HG02763 (cell line): ENCODE data around the gene NME1.
"Not testable (repeated sequence)": the region's sequence is repeated elsewhere in the genome, so short reads cannot be mapped to it uniquely, and the experiment has no call there.

Experiments used
- ATAC-seq: cut with Tn5 transposase; IDR thresholded peaks from one replicate; pipeline ENCODE4 v1.9.1; 2021; ENCODE audit warnings: mild to moderate bottlenecking, moderate library complexity; ENCODE audit not compliant: unreplicated experiment

The NME1 gene

DNA sequence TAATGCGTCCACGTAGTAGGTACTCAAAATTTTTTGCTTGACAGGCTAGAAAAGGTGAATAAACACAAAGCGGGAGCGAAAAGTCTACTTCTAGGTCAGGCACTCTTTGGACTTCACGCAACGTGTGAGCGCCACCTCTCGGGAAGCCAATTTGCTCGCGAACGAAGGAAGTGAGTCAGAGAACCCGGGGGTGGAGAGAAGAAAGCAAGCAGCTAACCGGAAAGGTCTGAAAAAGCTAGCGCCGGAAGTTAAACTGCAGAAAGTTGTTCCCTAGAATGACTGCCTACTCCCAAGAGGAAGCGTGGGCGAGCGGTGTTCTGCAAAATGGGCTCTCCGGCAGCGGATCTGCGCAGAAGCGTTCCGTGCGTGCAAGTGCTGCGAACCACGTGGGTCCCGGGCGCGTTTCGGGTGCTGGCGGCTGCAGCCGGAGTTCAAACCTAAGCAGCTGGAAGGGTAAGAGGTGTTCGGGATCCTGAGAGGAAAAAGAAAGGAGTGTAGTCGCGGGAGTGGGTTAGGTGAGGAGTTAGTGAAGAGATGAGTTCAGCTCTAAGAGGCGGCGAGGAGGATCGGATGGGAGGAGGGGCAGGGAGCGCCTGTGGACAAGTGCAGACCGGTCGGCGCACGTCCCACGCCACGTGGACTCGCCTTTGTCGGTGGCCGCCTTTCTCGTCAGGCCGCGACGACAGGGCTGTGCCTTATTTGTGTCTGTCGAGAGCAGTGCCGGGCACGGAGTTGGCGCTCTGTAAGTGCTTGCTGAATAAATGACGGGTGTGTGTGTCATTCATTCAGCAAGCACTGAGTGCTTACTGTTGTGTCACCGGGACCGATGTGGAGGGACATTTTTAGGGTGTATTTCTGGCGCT is at the start of gene NME1:
TSS of gene NME1 (plus strand) at position 350 of the 863 bp plus-strand sequence. CDS start 2,096 bp downstream, outside the sequence.
- peak; percentile 94 for ATAC-seq

DNA sequence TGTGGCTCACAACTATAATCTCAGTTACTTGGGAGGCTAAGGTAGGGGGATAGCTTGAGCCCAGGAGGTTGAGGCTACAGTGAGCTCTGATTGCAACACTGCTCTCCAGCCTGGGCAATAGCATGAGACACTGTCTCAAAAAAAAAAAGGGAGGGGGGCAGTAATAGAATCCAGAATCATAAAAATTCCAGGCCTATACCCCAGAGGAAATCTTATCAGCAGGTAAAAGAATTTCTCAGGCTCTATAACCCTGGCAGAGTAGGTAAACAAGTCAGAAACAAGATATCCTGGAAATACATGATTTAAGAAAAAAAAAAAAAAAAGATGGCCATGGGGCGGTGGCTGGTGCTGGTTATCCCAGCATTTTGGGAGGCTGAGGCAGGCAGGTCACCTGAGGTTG is 45.6 kb upstream of the NME1 start:
- ATAC-seq, result no peak

DNA sequence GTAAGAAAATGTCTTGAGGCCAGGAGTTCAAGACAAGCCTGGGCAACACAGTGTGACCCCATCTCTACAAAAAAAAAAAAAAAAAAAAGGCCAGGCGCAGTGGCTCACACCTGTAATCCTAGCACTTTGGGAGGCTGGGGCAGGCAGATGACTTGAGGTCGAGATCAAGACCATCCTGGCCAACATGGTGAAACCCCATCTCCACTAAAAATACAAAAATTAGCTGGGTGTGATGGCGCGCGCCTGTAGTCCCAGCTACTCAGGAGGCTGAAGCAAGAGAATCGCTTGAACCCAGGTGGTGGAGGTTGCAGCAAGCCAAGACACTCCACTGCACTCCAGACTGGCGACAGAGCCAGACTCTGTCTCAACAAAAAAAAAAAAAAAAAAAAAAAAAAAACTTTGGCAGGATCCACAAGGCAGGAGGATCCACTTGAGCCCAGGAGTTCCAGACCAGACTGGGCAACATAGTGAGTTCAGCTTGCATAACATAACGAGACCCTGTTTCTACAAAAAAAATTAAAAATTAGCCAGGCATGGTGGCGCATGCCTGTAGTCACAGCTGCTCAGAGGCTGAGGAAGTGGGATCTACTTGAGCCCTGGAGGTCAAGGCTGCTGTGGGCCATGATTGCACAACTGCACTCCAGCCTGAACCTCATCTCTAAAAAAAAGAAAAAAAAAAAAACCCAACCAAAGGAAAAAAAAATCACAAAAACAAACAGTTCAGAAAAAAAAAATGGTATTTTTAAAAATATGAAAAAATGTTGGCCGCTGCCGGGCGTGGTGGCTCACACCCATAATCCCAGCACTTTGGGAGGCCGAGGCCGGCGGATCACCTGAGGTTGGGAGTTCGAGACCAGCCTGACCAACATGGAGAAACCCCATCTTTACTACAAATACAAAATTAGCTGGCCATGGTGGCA is 40.8 kb upstream of the NME1 start:
- ATAC-seq, result not testable (repeated sequence)

DNA sequence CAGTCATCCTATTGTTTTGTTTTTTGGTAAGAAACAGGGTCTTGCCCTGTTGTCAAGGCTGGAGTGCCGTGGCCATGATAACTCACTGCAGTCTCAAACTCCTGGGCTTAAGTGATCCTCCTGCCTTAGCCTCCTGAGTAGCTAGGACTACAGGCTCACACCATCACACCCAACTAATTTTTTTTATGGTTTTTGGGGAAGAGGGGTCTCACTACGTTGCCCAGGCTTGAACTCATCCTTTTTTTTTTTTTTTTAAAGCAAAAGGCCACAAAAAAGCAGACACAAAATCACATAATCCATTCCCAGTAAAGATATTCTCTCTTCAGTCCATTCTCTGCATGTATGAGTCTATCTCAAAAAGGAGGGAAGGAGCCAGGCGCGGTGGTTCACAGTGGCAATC is 38.2 kb upstream of the NME1 start:
- ATAC-seq, result no peak

DNA sequence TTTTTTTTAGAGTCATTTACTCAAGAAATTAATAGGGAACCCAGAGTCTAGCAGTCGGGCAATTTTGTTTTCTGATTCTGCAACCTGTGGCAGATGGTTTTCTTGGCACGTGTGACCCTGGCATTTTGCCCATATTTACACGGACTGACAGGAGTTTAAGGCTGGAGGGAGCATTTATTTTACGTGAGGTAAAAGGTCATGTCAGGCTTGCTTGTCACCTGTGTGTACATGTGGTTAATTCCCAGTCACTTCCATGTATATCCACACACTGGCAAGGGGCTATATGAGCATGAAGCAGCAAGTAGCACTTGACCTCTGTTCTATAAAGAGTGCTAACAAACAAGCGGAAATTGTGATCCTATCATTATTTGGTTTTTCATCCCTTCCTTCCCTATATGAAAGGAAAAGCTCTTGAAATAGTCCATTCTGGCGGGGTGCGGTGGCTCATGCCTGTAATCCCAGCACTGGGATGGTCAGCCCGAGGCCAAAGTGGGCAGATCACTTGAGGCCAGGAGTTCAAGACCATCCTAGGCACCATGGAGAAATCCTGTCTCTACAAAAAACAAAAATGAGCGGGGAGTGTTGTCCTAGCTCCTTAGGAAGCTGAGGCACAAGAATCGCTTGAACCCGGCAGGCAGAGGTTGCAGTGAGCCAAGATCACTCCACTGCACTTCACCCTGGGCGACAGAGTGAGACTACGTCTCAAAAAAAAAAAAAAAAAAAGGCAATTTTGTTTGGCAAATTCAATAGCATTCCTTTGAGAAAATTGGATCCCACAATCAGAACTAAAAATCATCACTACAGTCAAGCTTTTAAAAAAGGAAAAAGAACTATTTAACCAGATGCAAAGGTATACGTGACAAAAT is 34.8 kb upstream of the NME1 start:
- no peak for ATAC-seq

DNA sequence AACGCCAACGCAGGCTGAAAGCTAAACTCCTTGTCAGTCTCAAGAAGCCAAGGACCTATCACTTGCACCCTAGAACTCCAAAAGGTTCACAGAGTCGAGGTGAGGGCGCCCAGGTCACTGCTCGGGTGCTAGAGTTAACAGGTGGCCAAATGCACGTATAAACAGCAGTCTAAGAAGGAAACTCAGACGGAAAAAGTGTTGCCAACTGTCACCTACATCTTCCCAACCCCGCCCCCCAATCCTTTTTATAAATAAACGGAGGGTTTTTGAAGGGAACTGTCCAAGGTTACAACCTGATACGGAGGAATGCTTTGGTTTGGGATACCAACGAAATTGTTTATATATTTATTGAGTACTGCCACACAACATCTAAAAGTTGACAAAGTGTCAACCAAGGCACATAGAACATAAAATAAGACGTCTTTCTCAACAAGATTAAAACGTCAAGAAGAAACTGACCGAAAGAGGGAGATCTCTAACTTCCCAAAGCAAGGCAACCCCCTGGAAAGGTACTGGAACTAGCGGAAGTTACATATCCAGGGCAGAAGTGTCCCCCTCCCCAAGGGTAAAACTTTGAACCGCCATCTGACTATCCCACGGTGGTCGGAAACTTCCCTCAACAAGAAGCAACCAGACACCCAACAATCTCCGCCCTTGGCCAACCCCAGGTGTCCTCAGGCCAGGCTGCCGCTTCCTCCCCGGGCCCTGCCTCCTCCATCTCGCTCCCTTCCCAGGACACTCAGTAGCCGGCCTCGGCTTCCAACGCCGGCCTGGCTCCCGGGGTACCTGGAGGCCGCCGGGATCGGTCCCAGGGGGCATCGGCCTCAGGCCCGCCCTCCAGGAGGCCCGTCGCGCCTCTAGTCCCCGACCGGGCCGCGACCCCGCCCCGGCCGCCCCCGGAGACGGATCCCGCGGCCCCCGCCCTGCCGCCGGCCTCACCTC is 33.7 kb upstream of the NME1 start:
- peak; percentile 22 for ATAC-seq

DNA sequence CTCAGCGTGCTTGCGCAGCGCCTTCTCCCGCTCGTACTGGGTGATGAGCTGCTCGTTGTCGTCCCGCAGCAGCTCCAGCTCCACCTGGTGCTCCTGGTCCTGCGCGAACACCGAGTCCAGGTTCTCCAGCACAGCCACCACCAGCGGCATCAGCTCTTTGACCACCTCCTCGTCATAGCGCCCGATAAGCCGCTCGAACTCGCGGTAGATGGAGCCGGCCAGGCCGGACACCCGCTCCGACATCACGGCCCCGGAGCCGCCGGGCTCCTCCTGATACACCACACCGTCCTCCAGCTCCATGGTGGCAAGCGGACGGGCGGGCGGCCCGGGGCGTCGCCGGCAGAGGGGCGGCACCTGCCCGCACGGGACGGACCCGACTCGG is 33.0 kb upstream of the NME1 start:
- ATAC-seq, result peak; percentile 13

DNA sequence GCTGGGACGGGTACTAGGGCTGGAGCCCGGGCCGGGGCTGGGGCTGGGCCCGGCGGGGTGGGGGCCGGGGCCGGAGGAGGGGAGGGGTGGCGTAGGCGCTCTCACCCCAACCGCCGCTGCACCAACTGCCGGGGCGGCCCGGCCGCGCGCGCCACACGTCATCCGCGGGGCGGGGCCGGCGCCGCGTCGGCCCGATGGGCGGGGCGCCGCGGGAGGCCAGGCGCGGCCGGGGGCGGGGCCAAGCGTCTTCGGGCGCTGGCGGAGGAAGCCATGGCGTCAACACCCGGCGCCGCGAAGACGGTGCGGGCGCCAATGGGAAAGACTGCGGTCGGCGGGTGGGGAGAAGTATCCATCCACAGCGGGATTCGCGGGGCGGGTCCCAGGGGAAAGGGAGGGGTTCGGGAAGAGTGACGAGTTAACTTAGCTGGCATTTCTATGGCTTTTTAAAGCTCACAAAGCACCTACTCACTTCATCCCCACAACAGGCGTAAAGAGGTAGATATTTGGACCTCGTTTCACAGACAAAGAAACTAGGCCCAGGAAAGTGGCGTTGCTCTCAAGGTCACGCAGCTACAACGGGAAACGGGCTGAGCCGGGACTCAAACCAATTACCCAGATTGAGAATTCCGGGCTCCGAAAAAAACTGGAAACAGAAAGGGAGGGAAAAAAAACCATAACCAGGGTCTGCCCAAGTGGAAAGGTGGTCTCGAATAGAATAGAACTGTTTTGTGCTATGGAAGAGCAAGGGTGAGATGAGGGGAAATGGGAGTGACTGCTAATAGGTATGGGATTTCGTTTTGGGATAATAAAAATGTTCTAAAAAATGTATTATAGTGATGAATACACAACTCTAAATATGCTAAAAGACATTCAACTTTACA is 32.4 kb upstream of the NME1 start, which contains the start of gene SPAG9:
TSS of gene SPAG9 (minus strand) at position 130 of the 881 bp plus-strand sequence. CDS start 212 bp downstream, outside the sequence.
- ATAC-seq, result peak; percentile 73

DNA sequence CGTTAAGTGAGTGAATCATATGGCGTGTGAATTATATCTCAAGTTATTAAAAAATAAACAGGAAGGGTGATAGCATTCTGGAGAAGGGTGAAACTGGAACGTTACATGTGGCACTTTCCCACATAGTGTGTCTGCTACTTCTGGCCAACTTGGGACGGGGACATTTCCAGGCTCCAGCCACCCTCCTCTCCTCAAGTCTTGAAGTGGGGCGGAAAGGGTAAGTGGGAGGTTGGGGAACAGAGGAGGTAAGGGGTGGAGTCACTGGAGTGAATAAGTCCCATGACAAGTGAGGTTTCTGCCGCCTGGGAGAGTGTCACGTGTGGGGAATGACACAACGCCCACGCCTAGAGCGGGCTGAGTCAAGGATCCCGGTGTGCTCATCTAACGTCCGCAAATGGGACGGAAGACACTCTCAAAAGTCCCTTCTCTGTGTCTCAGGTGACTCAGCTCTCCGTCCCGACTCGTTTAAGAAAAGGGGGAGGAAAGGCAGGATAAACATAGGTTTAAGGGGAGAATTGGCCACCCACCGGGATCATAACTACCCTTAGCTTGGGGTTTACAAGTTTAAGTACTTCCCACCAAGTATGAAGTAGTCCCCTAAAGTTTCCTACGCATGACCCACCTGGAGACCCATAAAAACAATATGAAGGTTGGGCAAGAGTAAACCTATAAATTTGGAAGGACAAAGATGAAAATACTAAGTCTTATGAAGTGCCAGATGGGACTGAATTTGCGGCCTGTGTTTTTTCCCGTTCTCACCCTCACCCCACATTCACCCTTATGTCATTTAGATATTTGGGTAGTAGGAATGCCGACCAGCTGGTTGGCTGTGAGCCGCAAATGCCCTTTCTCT is 31.5 kb upstream of the NME1 start:
- peak; percentile 31 for ATAC-seq

DNA sequence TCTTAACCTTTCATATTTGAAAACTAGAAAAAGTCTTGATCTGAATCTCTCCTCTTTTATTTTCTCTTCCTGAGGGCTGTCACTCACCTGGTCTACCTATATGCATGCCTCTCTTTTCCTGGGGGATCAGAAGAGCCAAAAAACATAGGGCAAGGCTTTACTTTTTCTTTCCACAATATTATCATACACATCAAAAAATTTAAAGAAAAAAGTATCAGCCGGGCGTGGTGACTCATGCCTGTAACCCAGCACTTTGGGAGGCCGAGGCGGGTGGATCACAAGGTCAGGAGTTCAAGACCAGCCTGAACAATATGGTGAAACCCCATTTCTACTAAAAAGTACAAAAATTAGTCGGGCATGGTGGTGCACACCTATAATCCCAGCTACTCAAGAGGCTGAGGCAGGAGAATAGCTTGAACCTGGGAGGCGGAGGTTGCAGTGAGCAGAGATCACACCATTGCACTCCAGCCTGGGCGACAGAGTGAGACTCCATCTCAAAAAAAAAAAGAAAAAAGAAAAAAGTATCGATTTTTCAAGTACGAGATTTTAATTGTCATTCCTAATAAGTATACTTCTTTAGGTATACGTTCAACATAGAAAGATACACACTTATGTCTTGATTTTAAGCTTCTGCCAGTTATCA is 30.8 kb upstream of the NME1 start:
- ATAC-seq, result not testable (repeated sequence)

DNA sequence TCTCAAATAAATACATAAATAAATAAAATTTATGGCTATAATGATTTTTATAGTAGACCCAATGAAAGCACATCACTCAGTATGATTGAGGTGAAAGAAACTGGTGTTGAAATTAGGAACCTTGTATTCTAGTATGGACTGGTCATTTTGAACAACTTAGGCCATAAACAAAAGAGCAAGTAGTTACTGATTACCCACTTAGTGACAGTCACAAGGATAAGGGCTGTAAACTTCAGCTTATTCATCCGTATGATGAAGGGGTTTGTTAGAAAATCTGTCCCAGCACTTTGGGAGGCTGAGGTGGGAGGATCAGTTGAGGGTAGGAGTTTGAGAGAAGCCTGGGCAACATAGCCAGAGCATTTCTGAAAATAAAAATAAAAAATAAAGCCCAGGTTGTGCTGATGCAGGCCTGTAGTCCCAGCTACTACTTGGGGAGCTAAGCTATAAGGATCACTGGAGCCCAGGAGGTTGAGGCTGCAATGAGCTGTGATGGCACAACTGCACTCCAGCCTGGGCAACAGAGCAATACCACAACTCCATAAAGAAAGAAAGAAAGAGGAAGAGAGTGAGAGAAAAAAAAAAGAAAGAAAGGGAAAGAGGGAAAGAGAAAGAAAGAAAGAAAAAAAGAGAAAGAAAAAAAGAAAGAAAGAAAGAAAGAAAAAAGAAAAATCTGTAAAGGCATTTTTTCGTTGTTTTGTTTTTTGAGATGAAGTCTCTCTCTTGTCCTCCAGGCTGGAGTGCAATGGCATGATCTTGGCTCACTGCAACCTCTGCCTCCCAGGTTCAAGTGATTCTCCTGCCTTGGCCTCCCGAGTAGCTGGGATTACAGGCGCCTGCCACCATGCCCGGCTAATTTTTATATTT is 28.5 kb upstream of the NME1 start:
- ATAC-seq, result no peak

DNA sequence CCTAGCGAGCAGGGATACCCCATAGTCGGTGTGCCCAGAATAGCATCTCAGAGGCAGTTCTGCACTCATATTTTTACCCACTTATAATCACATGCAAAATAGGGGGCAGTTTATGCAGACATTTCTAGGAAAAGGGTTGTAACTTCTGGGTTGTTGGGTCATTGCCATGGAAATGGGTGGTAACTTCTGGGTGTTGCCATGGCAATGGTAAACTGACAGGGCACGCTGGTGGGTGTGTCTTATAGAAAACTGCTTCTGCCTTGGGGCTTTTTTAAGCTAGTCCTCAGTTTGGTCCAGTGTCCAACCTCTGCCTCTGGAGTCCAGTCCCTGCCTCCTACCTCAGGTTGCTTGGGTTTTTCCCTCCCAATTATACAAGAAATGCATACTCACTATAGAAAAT is 25.3 kb upstream of the NME1 start:
- ATAC-seq, result no peak

DNA sequence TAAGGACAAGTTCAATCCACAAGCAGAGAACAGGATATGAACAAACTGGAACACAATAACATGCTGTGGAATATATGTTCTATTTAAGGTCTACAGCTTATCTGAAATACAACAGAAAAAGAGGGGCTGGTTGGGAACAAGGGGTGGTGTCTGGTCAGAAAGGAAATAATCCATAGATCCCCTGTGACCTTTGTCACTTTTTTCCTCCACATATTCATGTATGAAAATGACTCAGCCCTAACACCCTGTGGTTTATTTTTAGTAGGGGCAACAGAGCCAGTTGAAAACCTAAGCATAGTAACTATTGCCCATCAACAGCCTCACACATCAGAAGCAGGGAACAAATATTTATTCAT is 20.4 kb upstream of the NME1 start:
- no peak for ATAC-seq

DNA sequence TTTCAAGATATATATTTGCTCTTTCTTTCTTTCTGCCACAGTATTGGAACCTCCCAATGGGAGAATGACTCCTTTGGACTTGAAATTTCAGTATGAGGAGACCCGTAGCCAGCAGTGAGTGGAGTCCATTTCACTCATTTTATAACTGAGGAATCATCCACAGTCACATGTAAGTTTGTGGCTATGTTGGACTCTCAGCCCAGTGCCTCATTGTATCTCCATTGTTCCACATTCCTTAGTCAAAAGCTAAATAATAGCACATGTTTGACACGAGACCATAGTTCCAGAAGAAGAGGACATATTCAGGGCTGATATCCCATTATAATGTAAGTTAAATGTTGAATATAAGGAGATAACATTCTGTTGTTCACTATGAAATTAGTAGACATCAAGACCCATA is 20.0 kb upstream of the NME1 start:
- no peak for ATAC-seq

DNA sequence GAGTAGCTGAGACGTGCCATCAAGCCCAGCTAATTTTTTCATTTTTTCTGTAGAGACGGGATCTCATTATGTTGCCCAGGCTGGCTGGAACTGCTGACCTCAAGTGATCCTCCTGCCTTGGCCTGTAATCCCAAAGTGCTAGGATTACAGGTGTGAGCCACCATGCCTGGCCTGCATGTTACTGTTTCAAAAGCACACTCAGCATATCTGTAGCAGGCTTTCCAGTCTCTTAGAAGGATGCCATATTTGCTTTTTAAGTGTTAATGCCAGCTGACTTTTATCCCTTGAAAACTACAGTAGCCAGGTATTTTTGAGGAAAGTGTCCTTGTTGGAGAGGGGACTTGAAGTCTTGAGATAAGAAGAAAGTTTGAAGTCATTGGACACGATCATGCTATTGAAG is 17.4 kb upstream of the NME1 start:
- ATAC-seq, result no peak

DNA sequence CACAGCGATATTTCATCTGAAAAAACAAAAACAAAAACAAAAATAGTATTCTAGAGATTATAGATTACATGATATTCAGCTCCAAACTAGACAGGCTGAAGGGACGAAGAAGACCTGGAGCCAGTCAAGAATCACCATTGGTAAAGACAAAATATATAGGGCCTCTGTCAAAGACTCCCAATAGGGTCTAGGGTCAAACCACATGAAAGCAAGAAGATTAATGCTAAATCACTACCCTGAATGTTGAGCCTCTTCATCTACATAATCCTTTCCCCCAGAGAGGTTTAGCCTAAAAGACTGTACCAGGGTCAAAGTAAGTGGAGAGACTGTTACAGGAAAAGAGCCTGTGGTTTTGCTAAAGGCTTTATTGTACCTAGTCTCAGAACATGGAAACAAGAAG is 10.8 kb upstream of the NME1 start:
- ATAC-seq, result no peak
